HCT116 (cell line): Measurements from ENCODE around the gene GALNT18. TPM values are rescaled to one million over a fixed set of nuclear protein-coding genes. Genes with fewer than 3 reads are reported as not detected.

Experiments used
- ATAC-seq: fragments of 200-7000 bp; cut with Tn5 transposase; 2 replicates; pipeline ENCODE4 v1.9.1; 2020; ENCODE audit warnings: mild to moderate bottlenecking, moderate library complexity
- BruUV-seq: library from RNA; stranded (reverse); fragments of 400-500 nt; replicated peaks from 2 replicates; lab custom pipeline; 2021; lab: Mats Ljungman, UMichigan
- CTCF ChIA-PET: fragments of 300-600 bp; sonication (Branson Sonifier 250); formaldehyde crosslinking; loops from one replicate; lab custom pipeline; 2021; ENCODE audit warnings: antibody characterized with exemption; lab: Charles Lee
- POLR2A ChIA-PET: fragments of 300-600, 350-600 bp; sonication (Branson Sonifier 250); formaldehyde crosslinking; loops from one replicate; lab custom pipeline; 2021; ENCODE audit warnings: antibody characterized with exemption; lab: Charles Lee
- RAD21 ChIA-PET, 2 experiments: fragments of 300-600 bp; sonication (Branson Sonifier 250); formaldehyde crosslinking; loops; one replicate each; lab custom pipeline; 2023; ENCODE audit warnings: low total read pairs in 2 of 2; ENCODE audit not compliant: uncharacterized antibody in 2 of 2, unreplicated experiment in 2 of 2, low non-redundant PET in 1 of 2; lab: Charles Lee
- DNase-seq: peaks from one replicate; pipeline ENCODE4 v3.0.0-alpha.2; 2010; ENCODE audit warnings: low read depth, low spot score
- H2AFZ ChIP-seq: fragments of 200-600 bp; shearing (Covaris generic), sonication (generic); 2 replicates; pipeline ENCODE4 v1.6.1; 2017; ENCODE audit warnings: low read depth, mixed run types, mixed read lengths, antibody characterized with exemption, low read length; ENCODE audit not compliant: poor library complexity, severe bottlenecking
- H3K27ac ChIP-seq: 2 replicates; pipeline ENCODE4 v1.5.1; 2012; ENCODE audit warnings: low read depth, low read length
- H3K27me3 ChIP-seq: fragments of 200-600 bp; sonication (generic); 2 replicates; pipeline ENCODE4 v1.6.1; 2016; ENCODE audit warnings: mixed run types, low read length, mixed read lengths; ENCODE audit not compliant: insufficient read depth
- H3K36me3 ChIP-seq, 2 experiments: fragments of 200-500 bp in 1 of 2; fragments of 200-600 bp in 1 of 2; sonication (Bioruptor generic) in 1 of 2; sonication (generic) in 1 of 2; 2 replicates each; pipeline versions ENCODE4 v1.5.1 to v1.6.1; 2014 to 2016; ENCODE audit warnings: low read length in 2 of 2, inconsistent platforms in 1 of 2, mixed read lengths in 1 of 2, mixed run types in 1 of 2; ENCODE audit not compliant: insufficient read depth in 2 of 2, control insufficient read depth in 1 of 2
- H3K4me1 ChIP-seq, 2 experiments: fragments of 200-600 bp in 1 of 2; sonication (generic) in 1 of 2; 2 replicates each; pipeline versions ENCODE4 v1.5.1 to v1.6.1; 2012 to 2017; ENCODE audit warnings: low read length in 2 of 2, inconsistent platforms in 1 of 2, mild to moderate bottlenecking in 1 of 2, mixed read lengths in 1 of 2, mixed run types in 1 of 2, moderate library complexity in 1 of 2; ENCODE audit not compliant: insufficient read depth in 2 of 2, control insufficient read depth in 1 of 2
- H3K4me2 ChIP-seq: fragments of 200-600 bp; sonication (generic); 2 replicates; pipeline ENCODE4 v1.6.1; 2017; ENCODE audit warnings: mixed run types, low read length, mixed read lengths
- H3K4me3 ChIP-seq, 2 experiments: fragments of 200-600 bp in 1 of 2; sonication (generic) in 1 of 2; replicated peaks in 1 of 2; 2 replicates each; pipeline ENCODE4 v1.5.1; 2011 to 2016; ENCODE audit warnings: low read length in 2 of 2, control low read depth in 1 of 2, low read depth in 1 of 2, mild to moderate bottlenecking in 1 of 2, mixed read lengths in 1 of 2, mixed run types in 1 of 2
- H3K79me2 ChIP-seq: fragments of 200-600 bp; sonication (generic); 2 replicates; pipeline ENCODE4 v1.6.1; 2017; ENCODE audit warnings: mild to moderate bottlenecking, mixed run types, low read length, moderate library complexity, mixed read lengths; ENCODE audit not compliant: insufficient read depth
- H3K9ac ChIP-seq: fragments of 200-600 bp; sonication (generic); 2 replicates; pipeline ENCODE4 v1.6.1; 2016; ENCODE audit warnings: low read length, mixed read lengths
- H3K9me2 ChIP-seq: fragments of 200-600 bp; sonication (generic), shearing (Covaris generic); 2 replicates; pipeline ENCODE4 v1.6.1; 2017; ENCODE audit warnings: mixed run types, mild to moderate bottlenecking, moderate library complexity; ENCODE audit not compliant: insufficient read depth
- H3K9me3 ChIP-seq, 2 experiments: fragments of 200-500 bp in 1 of 2; fragments of 200-600 bp in 1 of 2; sonication (Bioruptor generic) in 1 of 2; sonication (generic) in 1 of 2; 2 replicates each; pipeline ENCODE4 v1.6.1; 2014 to 2017; ENCODE audit warnings: low read length in 2 of 2, mixed read lengths in 2 of 2, inconsistent platforms in 1 of 2, low read depth in 1 of 2, mild to moderate bottlenecking in 1 of 2, mixed run types in 1 of 2, moderate library complexity in 1 of 2; ENCODE audit not compliant: control insufficient read depth in 1 of 2, insufficient read depth in 1 of 2
- H4K20me1 ChIP-seq: fragments of 200-600 bp; sonication (generic), shearing (Covaris generic); 2 replicates; pipeline ENCODE4 v1.6.1; 2017; ENCODE audit warnings: mixed run types, mild to moderate bottlenecking, moderate library complexity; ENCODE audit not compliant: insufficient read depth
- CBX3 ChIP-seq: IDR thresholded peaks from 2 replicates; pipeline ENCODE4 v1.6.1; 2012; ENCODE audit warnings: low read depth
- CEBPB ChIP-seq: IDR thresholded peaks from 2 replicates; pipeline ENCODE4 v1.6.1; 2012; ENCODE audit warnings: low read depth
- ELF1 ChIP-seq: IDR thresholded peaks from 2 replicates; pipeline ENCODE4 v1.6.1; 2012; ENCODE audit warnings: low read depth, borderline replicate concordance
- EZH2phosphoT487 ChIP-seq: fragments of 200-600 bp; IDR thresholded peaks from 2 replicates; pipeline ENCODE4 v1.6.1; 2018; ENCODE audit warnings: antibody characterized with exemption, borderline replicate concordance
- POLR2A ChIP-seq: IDR thresholded peaks from 2 replicates; pipeline ENCODE4 v1.7.0; 2011; ENCODE audit warnings: borderline replicate concordance; ENCODE audit not compliant: insufficient read depth, insufficient read length; ENCODE audit errors: extremely low read depth
- POLR2AphosphoS5 ChIP-seq: IDR thresholded peaks from 2 replicates; pipeline ENCODE4 v1.6.1; 2011; ENCODE audit warnings: mild to moderate bottlenecking, low read depth, low read length, moderate library complexity
- RAD21 ChIP-seq: IDR thresholded peaks from 2 replicates; pipeline ENCODE4 v1.6.1; 2012; ENCODE audit warnings: low read depth, mild to moderate bottlenecking
- SIN3A ChIP-seq: IDR thresholded peaks from 2 replicates; pipeline ENCODE4 v1.6.1; 2012; ENCODE audit warnings: low read depth
- SRF ChIP-seq: IDR thresholded peaks from 2 replicates; pipeline ENCODE4 v1.6.1; 2012; ENCODE audit warnings: low read depth
- YY1 ChIP-seq: IDR thresholded peaks from 2 replicates; pipeline ENCODE4 v1.6.1; 2011; ENCODE audit warnings: low read length, low read depth, moderate library complexity, mild to moderate bottlenecking; ENCODE audit not compliant: insufficient replicate concordance; ENCODE audit errors: extremely low read depth
- ZFX ChIP-seq: fragments of 450-650 bp; IDR thresholded peaks from 2 replicates; pipeline ENCODE4 v1.6.1; 2017
- ZNF274 ChIP-seq: fragments of 200-500 bp; sonication (Bioruptor generic); IDR thresholded peaks from 2 replicates; pipeline ENCODE4 v1.6.1; 2014; ENCODE audit warnings: mild to moderate bottlenecking, low read depth, low read length, inconsistent platforms
- intact Hi-C: fragments of 100-400 bp; cut with micrococcal nuclease; formaldehyde crosslinking; loops from 2 replicates; pipeline ENCODE4 v1.10.0; 2022
- total RNA-seq: library from RNA; stranded (reverse); gene quantifications from one replicate; pipeline ENCODE4 v1.2.1, GENCODE V29; 2021; ENCODE audit not compliant: unreplicated experiment
- TF ChIP-seq, protein P1 (sequence below), 3 experiments: fragments of 200-600 bp in 1 of 3; sonication (generic) in 1 of 3; IDR thresholded peaks in 2 of 3; conservative IDR thresholded peaks in 1 of 3; 2 replicates each; pipeline ENCODE4 v1.5.1; 2012 to 2017; ENCODE audit warnings: low read depth in 2 of 3, low read length in 2 of 3, antibody characterized with exemption in 1 of 3, borderline replicate concordance in 1 of 3, control low read depth in 1 of 3, mild to moderate bottlenecking in 1 of 3, mixed read lengths in 1 of 3, mixed run types in 1 of 3, moderate library complexity in 1 of 3; ENCODE audit not compliant: insufficient read depth in 1 of 3
- TF ChIP-seq, protein P2 (sequence below): IDR thresholded peaks from 2 replicates; pipeline ENCODE4 v1.6.1; 2012; ENCODE audit warnings: low read depth
- TF ChIP-seq, protein P3 (sequence below): IDR thresholded peaks from 2 replicates; pipeline ENCODE4 v1.6.1; 2012

GALNT18 gene
- total RNA-seq, 1 experiment from 2014 or later = 19.9 TPM

DNA sequence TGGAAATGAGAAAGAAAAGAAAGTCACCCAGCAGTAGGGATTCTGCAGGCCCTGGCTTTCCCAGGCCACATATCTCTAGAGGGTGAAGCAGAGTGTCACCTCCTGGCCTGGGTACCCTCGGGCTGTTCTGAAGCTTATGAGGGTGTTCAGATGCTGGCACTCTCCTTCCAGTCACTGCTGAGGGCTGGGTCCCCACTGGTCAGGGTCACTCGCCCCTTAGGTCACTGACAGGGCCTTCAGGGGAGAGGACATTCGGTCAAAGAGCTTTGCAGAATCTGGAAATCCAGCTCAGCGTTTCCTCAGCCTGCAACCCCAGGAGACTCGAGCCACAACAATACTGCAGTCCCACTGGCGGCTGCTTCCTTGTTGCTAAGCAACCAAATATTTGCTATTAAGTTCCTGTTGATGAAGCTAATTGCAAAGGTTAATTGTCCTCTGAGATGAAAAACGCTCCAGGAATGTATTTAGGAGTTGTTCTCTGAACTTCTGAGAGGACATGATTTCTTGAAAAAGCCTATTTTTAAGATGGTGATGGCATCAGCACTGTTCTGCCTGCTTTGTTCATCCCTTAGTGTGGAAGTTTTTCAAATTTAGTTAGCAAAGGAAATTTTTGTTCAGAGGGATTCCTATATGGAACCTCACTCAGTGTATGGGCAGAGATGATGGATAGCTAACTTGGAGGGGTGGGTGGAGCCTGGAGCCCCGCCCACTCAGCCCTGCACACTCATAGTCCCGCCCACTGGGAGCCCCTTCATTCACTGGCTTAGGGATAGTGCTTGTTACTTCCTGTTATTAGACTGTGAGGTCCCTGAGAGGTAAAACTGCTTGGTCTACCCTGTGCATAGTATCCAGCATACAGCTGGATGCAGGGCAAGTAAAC is 378.0 kb downstream of the GALNT18 start:
- Histone ChIP-seq H2AFZ (no peak overlapping the region), H3K9me3 (no peaks in the 10 kb centered on the region), H3K27ac (no peak overlapping the region), H3K4me2 (no peak overlapping the region), H4K20me1 (no peaks in the 10 kb centered on the region), H3K27me3 (no peaks in the 10 kb centered on the region), H3K4me3 (no peak overlapping the region), H3K79me2 (no peaks in the 10 kb centered on the region), H3K4me1 (no peaks in the 10 kb centered on the region), H3K9me2 (no peaks in the 10 kb centered on the region), H3K36me3 (no peaks in the 10 kb centered on the region), H3K9ac (no peak overlapping the region)
- ChIA-PET CTCF (interaction anchor here (0.8 to 1.1 kb wide), 2 partner anchors 12 to 216 kb away, joined by 3 read pairs; no protein-coding TSS in a partner anchor), POLR2A (no interaction called here), RAD21 (no interaction called here)
- DNase-seq (no peak), ATAC-seq (peak; percentile 93)
- intact Hi-C loops = loop anchor here (2.0 kb wide), 1 partner anchor 53 kb away; no protein-coding TSS in a partner anchor
- no peak for TF ChIP-seq POLR2AphosphoS5
- no peak for TF ChIP-seq CEBPB
- TF ChIP-seq, protein P1, sequence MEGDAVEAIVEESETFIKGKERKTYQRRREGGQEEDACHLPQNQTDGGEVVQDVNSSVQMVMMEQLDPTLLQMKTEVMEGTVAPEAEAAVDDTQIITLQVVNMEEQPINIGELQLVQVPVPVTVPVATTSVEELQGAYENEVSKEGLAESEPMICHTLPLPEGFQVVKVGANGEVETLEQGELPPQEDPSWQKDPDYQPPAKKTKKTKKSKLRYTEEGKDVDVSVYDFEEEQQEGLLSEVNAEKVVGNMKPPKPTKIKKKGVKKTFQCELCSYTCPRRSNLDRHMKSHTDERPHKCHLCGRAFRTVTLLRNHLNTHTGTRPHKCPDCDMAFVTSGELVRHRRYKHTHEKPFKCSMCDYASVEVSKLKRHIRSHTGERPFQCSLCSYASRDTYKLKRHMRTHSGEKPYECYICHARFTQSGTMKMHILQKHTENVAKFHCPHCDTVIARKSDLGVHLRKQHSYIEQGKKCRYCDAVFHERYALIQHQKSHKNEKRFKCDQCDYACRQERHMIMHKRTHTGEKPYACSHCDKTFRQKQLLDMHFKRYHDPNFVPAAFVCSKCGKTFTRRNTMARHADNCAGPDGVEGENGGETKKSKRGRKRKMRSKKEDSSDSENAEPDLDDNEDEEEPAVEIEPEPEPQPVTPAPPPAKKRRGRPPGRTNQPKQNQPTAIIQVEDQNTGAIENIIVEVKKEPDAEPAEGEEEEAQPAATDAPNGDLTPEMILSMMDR (IDR thresholded peaks at IDR 0.05 in 2 of 3, conservative IDR thresholded peaks at IDR 0.05 in 1 of 3; ENCODE audit: borderline replicate concordance in 1 of 3, insufficient read depth in 1 of 3, low read depth in 2 of 3, low read length in 2 of 3) = no peak
- no peak for TF ChIP-seq SRF
- TF ChIP-seq, protein P2, sequence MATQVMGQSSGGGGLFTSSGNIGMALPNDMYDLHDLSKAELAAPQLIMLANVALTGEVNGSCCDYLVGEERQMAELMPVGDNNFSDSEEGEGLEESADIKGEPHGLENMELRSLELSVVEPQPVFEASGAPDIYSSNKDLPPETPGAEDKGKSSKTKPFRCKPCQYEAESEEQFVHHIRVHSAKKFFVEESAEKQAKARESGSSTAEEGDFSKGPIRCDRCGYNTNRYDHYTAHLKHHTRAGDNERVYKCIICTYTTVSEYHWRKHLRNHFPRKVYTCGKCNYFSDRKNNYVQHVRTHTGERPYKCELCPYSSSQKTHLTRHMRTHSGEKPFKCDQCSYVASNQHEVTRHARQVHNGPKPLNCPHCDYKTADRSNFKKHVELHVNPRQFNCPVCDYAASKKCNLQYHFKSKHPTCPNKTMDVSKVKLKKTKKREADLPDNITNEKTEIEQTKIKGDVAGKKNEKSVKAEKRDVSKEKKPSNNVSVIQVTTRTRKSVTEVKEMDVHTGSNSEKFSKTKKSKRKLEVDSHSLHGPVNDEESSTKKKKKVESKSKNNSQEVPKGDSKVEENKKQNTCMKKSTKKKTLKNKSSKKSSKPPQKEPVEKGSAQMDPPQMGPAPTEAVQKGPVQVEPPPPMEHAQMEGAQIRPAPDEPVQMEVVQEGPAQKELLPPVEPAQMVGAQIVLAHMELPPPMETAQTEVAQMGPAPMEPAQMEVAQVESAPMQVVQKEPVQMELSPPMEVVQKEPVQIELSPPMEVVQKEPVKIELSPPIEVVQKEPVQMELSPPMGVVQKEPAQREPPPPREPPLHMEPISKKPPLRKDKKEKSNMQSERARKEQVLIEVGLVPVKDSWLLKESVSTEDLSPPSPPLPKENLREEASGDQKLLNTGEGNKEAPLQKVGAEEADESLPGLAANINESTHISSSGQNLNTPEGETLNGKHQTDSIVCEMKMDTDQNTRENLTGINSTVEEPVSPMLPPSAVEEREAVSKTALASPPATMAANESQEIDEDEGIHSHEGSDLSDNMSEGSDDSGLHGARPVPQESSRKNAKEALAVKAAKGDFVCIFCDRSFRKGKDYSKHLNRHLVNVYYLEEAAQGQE = no peak
- no peak for TF ChIP-seq ZFX
- no peak for TF ChIP-seq SIN3A
- TF ChIP-seq POLR2A = no peak
- no peak for TF ChIP-seq YY1
- no peak for TF ChIP-seq CBX3
- no peak for TF ChIP-seq RAD21
- TF ChIP-seq, protein P3, sequence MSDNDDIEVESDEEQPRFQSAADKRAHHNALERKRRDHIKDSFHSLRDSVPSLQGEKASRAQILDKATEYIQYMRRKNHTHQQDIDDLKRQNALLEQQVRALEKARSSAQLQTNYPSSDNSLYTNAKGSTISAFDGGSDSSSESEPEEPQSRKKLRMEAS = no peak
- TF ChIP-seq EZH2phosphoT487 = no peak
- no peak for TF ChIP-seq ELF1
- no peak for TF ChIP-seq ZNF274
- no TSS peak for BruUV-seq
